ENCODE data around the gene CCDC137.
A peak's percentile ranks its signal among the peaks of the same experiment; 100 is the strongest.
"Not testable (repeated sequence)": the region's sequence is repeated elsewhere in the genome, so short reads cannot be mapped to it uniquely, and the experiment has no call there.

CCDC137 gene

DNA sequence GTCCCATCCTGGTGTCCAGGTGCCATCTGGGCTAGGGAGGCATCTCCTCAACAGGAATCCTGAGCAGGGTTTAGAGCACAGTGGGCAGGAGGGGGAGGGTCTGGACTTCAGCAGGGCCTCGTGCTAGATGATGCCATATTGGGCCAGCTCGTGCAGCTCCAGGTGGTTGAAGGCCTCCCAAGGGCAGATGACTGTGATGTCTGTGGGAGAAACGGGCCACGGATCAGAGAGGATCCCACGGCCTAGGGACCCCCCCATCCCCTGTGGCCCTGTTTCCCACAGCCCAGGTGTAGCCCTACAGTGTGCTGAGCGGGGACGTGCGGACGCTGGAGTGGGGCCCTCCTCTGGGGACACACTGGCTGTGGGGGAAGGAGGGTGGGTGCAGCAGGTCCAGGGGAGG lies 15.6 kb upstream of the CCDC137 start:
- no peak for DNase-seq (ENCODE audit: low read depth in 2 of 2)

DNA sequence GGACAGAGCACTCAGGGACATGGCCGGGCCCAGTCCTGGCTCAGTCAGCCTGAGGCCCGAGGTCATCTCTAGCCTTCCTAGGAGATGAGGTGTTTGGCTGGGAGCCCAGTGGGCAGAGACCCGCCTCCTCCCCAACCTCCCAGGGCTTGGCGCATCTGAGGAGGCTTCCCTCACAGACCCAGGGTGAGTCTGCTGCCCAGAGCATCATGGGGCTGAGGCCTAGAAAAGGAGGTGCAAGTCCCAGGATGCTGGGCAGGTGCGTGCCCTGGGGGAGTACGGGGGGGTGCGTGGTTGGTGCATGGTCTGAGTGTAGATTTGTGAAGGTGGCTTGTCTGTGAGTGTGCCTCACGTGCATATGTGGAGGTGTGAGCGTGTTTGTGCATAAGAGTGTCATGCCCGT lies 14.8 kb upstream of the CCDC137 start:
- peak in 1 of 2 experiments; percentile 14 for DNase-seq (ENCODE audit: low read depth in 2 of 2)

GRCh38 chr17:81652906-81653771 lies 13.4 kb upstream of the CCDC137 start:
- DNase-seq (ENCODE audit: low read depth in 2 of 2), result no peak

DNA sequence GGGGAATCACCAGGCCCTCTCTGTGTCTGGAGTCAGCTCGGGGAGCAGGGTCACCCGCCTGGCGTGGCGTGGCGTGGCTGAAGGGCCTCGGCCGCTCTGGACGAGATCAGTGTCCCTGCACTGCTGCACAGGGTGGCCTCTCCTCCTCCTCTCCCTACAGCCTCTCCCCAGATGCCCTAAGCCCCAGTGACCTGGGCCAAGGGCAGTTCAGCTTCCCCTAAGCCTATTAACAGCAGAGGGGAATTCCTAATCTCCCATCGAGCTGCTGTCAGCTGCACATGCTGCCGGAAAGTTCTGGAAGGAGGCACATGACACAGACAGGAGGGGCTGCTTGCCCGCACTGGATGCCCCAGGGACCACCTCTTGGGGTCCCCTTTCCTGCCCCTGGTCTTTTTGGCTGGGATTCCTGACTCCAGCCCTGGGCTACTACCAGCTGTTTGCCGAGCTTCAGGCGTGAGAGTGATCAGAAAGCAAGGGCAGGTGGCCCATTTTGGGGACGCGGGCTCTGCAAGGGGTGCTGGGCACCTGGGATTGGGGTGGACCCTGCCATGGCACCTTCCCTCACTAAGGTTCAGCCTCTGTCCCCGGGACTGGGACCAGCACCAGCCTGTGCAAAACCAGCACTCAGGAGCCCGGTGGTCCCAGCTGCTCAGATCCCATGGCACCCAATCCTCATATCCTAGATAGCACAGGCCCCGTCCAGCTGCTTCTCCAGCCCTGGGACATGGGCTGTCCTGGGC lies 11.0 kb upstream of the CCDC137 start:
- DNase-seq (ENCODE audit: low read depth in 2 of 2), result no peak

GRCh38 chr17:81656118-81656743 lies 10.3 kb upstream of the CCDC137 start, which contains the start of gene PDE6G:
Gene PDE6G, minus strand, starts transcription at chr17:81656542. Its CDS starts 3,237 bp downstream, at chr17:81653305.
- DNase-seq (ENCODE audit: low read depth in 2 of 2), result no peak

GRCh38 chr17:81656835-81657234 lies 9.7 kb upstream of the CCDC137 start:
- no peak for DNase-seq (ENCODE audit: low read depth in 2 of 2)

- DNase-seq (ENCODE audit: low read depth in 2 of 2), result no peak
These were observed 7.5 kb upstream of the CCDC137 start for GRCh38 chr17:81659038-81659437.

GRCh38 chr17:81660441-81660840 lies 6.1 kb upstream of the CCDC137 start:
- no peak for DNase-seq (ENCODE audit: low read depth in 2 of 2)

DNA sequence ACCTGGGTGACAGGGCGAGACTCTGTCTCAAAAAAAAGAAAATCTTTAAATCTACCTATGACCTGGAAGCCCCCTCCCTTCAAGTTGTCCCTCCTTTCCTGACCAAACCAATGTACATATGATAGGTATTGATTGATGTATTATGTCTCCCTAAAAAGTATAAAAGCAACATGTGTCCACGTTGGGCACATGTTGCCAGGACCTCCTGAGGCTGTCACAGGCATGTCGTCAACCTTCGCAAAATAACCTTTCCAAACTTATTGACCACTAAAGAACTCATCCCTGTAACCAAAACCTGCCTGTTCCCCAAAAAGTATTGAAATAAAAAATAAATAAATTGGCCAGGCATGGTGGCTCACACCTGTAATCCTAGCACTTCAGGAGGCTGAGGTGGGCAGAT lies 4.5 kb upstream of the CCDC137 start:
- DNase-seq (ENCODE audit: low read depth in 2 of 2), result no peak

GRCh38 chr17:81664051-81664470 lies 2.5 kb upstream of the CCDC137 start:
- DNase-seq (ENCODE audit: low read depth in 2 of 2), result no peak

- no peak for DNase-seq (ENCODE audit: low read depth in 2 of 2)
These were observed 1.1 kb upstream of the CCDC137 start for GRCh38 chr17:81665205-81666091.

DNA sequence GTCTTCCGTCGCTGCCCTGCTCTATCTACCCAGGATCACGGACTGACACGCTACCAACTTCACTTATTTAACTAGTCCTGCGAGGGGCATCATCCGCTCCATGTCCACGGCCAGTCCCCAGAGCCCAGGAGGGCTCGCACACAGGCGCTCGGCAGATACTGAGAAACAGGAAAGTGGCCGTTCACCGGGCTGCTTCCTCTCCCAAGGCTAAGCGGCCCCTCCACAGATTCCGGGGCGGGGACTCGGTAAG lies 520 bp upstream of the CCDC137 start:
- no peak for DNase-seq (ENCODE audit: low read depth in 2 of 2)

GRCh38 chr17:81667754-81668153 lies 1.2 kb downstream of the CCDC137 start:
- no peak for DNase-seq (ENCODE audit: low read depth in 2 of 2)

DNA sequence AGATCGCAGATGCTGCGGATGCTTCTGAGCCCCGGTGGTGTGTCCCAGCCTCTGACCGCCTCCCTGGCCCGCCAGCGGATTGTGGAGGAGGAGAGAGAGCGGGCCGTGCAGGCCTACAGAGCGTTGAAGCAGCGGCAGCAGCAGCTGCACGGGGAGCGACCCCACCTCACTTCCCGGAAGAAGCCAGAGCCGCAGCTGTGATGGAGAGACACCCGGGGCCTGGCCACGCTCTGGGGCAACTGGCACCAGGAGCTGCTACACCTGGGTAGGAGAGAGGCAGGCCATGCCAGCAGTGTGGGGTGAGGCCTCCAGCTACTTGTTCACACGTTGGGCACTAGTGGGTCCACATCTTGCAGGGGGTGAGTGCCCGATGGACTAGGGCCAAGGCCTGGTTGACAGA lies 6.0 kb downstream of the CCDC137 start:
- no peak for DNase-seq (ENCODE audit: low read depth in 2 of 2)

DNA sequence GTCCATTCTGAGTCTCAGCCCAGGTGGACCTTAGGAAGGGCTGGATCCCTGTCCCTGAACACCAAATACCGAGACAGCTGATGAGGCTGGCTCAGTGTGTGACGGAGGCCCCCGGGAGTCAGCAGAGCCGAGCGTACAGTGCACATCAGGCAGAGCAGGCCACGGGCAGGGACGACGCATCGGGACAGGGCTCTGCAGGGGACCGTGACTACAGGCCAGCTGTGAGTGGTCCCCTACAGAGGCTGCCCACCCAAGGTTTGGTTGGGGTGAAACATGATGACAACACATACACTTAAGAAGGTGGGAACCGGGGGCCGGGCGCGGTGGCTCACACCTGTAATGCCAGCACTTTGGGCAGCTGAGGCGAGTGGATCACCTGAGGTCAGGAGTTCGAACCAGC lies 6.4 kb downstream of the CCDC137 start:
- no peak for DNase-seq (ENCODE audit: low read depth in 2 of 2)

GRCh38 chr17:81673561-81674258 lies 7.2 kb downstream of the CCDC137 start:
- no peak for DNase-seq (ENCODE audit: low read depth in 2 of 2)

- DNase-seq (ENCODE audit: low read depth in 2 of 2), result not testable (repeated sequence)
These were observed 9.1 kb downstream of the CCDC137 start for GRCh38 chr17:81675515-81676221.

GRCh38 chr17:81676906-81677305 lies 10.4 kb downstream of the CCDC137 start:
- no peak for DNase-seq (ENCODE audit: low read depth in 2 of 2)

DNA sequence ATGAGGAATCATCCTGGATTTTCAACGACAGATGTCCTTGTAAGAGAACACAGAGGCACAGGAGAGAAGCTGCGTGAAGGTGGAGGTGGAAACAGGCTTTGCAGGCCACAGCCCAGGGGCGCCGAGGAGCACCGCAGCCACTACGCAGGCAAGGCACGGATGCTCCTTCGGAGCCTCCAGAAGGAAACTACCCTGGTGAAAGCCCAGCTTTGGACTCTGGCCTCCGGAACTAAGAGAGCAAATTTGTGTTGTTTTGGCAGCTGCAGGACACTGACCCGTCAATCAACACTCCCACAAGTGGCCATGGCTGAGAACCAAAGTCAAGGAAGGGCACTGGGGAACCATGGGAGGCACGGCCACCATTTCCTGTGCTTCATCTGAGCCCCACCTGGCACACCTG lies 13.6 kb downstream of the CCDC137 start:
- no peak for DNase-seq (ENCODE audit: low read depth in 2 of 2)

DNA sequence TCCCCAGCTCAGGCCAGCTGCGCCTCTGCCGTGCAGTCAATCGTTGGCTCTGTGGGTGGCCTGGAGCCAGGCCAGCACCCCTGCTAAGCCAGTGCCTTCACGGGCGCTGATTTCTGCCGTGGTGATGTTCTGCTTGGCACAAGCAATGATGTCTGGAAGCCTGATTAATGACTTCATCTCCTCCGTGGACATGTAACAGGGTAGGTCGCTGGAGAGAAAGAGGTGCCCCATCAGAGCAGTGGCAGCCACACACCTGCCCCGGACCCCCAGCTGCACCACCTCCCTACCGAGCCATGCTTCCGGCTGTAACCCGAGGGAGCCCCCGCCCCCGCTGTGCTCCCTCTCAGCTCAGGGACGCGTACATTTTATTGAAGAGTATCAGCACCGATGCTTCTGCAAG lies 15.1 kb downstream of the CCDC137 start:
- DNase-seq (ENCODE audit: low read depth in 2 of 2), result no peak

Data from fibroblast of skin of left biceps (primary cell).